ENCODE results near the gene PDIA5. TPM values are rescaled to one million over a fixed set of nuclear protein-coding genes. Genes with fewer than 3 reads are reported as not detected.

Gene PDIA5
- total RNA-seq = 10 to 100 TPM; 34.7 to 37.7 TPM
- long read RNA-seq, transcript PDIA5-201 (17 exons, 1,799 nt) = major isoform, 71 of 100 reads
- long read RNA-seq, partial matches to known transcripts = 18 of 100 reads
- long read RNA-seq, other reads (novel, unspliced or antisense) = 10 of 100 reads

- intact Hi-C loops (cut with DNase I, micrococcal nuclease) = no loop called here
- ATAC-seq = peak; percentile 89
These were observed at the start of gene PDIA5 for GRCh38 chr3:123066896-123067688. TSS of gene PDIA5 (plus strand) at chr3:123067025. CDS start at chr3:123067165, 140 bp downstream.

GRCh38 chr3:123018683-123019082 lies 48.1 kb upstream of the PDIA5 start:
- DNase-seq (no peak), ATAC-seq (no peak)
- intact Hi-C loops (cut with DNase I, micrococcal nuclease) = no loop called here

More at GRCh38 chr3:123066896-123067688, at the start of gene PDIA5:
- DNase-seq = peak; percentile 92 to 93

GRCh38 chr3:123019161-123019560 lies 47.7 kb upstream of the PDIA5 start:
- intact Hi-C loops (cut with DNase I, micrococcal nuclease) = no loop called here
- ATAC-seq = no peak
- DNase-seq = no peak

- DNase-seq (no peak), ATAC-seq (no peak)
- intact Hi-C loops (cut with DNase I, micrococcal nuclease) = no loop called here
These were observed 47.2 kb upstream of the PDIA5 start for GRCh38 chr3:123019591-123019990.

- intact Hi-C loops (cut with DNase I, micrococcal nuclease) = loop anchor here in 1 of 2 donors (10.0 kb wide), 1 partner anchor 76 kb away; no protein-coding TSS in a partner anchor
- DNase-seq (no peak), ATAC-seq (no peak)
These were observed 46.1 kb upstream of the PDIA5 start for GRCh38 chr3:123020709-123021108.

GRCh38 chr3:123021388-123021787 lies 45.4 kb upstream of the PDIA5 start:
- no peak for DNase-seq
- ATAC-seq = no peak
- intact Hi-C loops (cut with DNase I, micrococcal nuclease) = loop anchor here in 1 of 2 donors (10.0 kb wide), 1 partner anchor 77 kb away; no protein-coding TSS in a partner anchor

GRCh38 chr3:123021996-123022510 lies 44.8 kb upstream of the PDIA5 start:
- no peak for DNase-seq
- intact Hi-C loops (cut with DNase I, micrococcal nuclease) = loop anchor here in 1 of 2 donors (10.0 kb wide), 1 partner anchor 77 kb away; no protein-coding TSS in a partner anchor
- no peak for ATAC-seq

- no peak for DNase-seq
- no peak for ATAC-seq
- intact Hi-C loops (cut with DNase I, micrococcal nuclease) = loop anchor here in 1 of 2 donors (10.0 kb wide), 1 partner anchor 79 kb away; no protein-coding TSS in a partner anchor
These were observed 42.8 kb upstream of the PDIA5 start for GRCh38 chr3:123024056-123024455.

- ATAC-seq = peak; percentile 30
- intact Hi-C loops (cut with DNase I, micrococcal nuclease) = loop anchor here in 1 of 2 donors (10.0 kb wide), 1 partner anchor 81 kb away; no protein-coding TSS in a partner anchor
- DNase-seq = peak in 1 of 2 donors; percentile 8
These were observed 40.9 kb upstream of the PDIA5 start for GRCh38 chr3:123025642-123026521.

- intact Hi-C loops (cut with DNase I, micrococcal nuclease) = loop anchor here in 1 of 2 donors (10.0 kb wide), 1 partner anchor 82 kb away; no protein-coding TSS in a partner anchor
- ATAC-seq (peak; percentile 73), DNase-seq (peak in 1 of 2 donors; percentile 41)
These were observed 40.1 kb upstream of the PDIA5 start for GRCh38 chr3:123026565-123027291.

GRCh38 chr3:123027292-123028232 lies 39.3 kb upstream of the PDIA5 start, which contains the start of gene SEMA5B:
TSS of gene SEMA5B (minus strand) at chr3:123027763. CDS start at chr3:122961263, 66,500 bp downstream.
- ATAC-seq = peak; percentile 63
- DNase-seq = peak in 1 of 2 donors; percentile 28
- intact Hi-C loops (cut with DNase I, micrococcal nuclease) = loop anchor here in 1 of 2 donors (10.0 kb wide), 1 partner anchor 83 kb away; no protein-coding TSS in a partner anchor

- intact Hi-C loops (cut with DNase I, micrococcal nuclease) = loop anchor here in 1 of 2 donors (10.0 kb wide), 1 partner anchor 84 kb away; no protein-coding TSS in a partner anchor
- peak; percentile 48 for ATAC-seq
These were observed 38.5 kb upstream of the PDIA5 start for GRCh38 chr3:123028233-123028828.

GRCh38 chr3:123031051-123031450 lies 35.8 kb upstream of the PDIA5 start:
- ATAC-seq (no peak), DNase-seq (no peak)
- intact Hi-C loops (cut with DNase I, micrococcal nuclease) = no loop called here

More at GRCh38 chr3:123028233-123028828, 38.5 kb upstream of the PDIA5 start:
- DNase-seq = peak; percentile 13 to 26

GRCh38 chr3:123032057-123032456 lies 34.8 kb upstream of the PDIA5 start:
- intact Hi-C loops (cut with DNase I, micrococcal nuclease) = no loop called here
- DNase-seq (no peak), ATAC-seq (no peak)

GRCh38 chr3:123034120-123034519 lies 32.7 kb upstream of the PDIA5 start:
- DNase-seq = no peak
- no peak for ATAC-seq
- intact Hi-C loops (cut with DNase I, micrococcal nuclease) = no loop called here

- intact Hi-C loops (cut with DNase I, micrococcal nuclease) = no loop called here
- ATAC-seq (no peak), DNase-seq (no peak)
These were observed 31.8 kb upstream of the PDIA5 start for GRCh38 chr3:123034996-123035395.

All from left colon (tissue), 2 donors.